Measurements from ENCODE around the gene TMC1.

TMC1 gene

GRCh38 chr9:72718503-72718902 is 197.1 kb downstream of the TMC1 start:
- peak; percentile 5 for DNase-seq (ENCODE audit: low read depth, low spot score)

GRCh38 chr9:72721067-72721466 is 199.7 kb downstream of the TMC1 start:
- no peak overlapping the region for H3K4me3 ChIP-seq (ENCODE audit: low read length)
- DNase-seq (ENCODE audit: low read depth, low spot score): no peak

More at GRCh38 chr9:72718503-72718902, 197.1 kb downstream of the TMC1 start:
- no peak overlapping the region for H3K4me3 ChIP-seq (ENCODE audit: low read length)

GRCh38 chr9:72726947-72727346 is 205.5 kb downstream of the TMC1 start:
- no peak overlapping the region for H3K4me3 ChIP-seq (ENCODE audit: low read length)
- DNase-seq (ENCODE audit: low read depth, low spot score): no peak

- no peak overlapping the region for H3K4me3 ChIP-seq (ENCODE audit: low read length)
- DNase-seq (ENCODE audit: low read depth, low spot score): no peak
Observed at GRCh38 chr9:72728031-72728770, 206.8 kb downstream of the TMC1 start.

- H3K4me3 ChIP-seq (ENCODE audit: low read length): no peak overlapping the region
- no peak for DNase-seq (ENCODE audit: low read depth, low spot score)
Observed at GRCh38 chr9:72733895-72734294, 212.5 kb downstream of the TMC1 start.

- no peak for DNase-seq (ENCODE audit: low read depth, low spot score)
- no peak overlapping the region for H3K4me3 ChIP-seq (ENCODE audit: low read length)
Observed at GRCh38 chr9:72734631-72735030, 213.2 kb downstream of the TMC1 start.

- DNase-seq (ENCODE audit: low read depth, low spot score): no peak
Observed at GRCh38 chr9:72743836-72744235, 222.4 kb downstream of the TMC1 start.

GRCh38 chr9:72749276-72749675 is 227.9 kb downstream of the TMC1 start:
- no peak overlapping the region for H3K4me3 ChIP-seq (ENCODE audit: low read length)
- DNase-seq (ENCODE audit: low read depth, low spot score): no peak

More at GRCh38 chr9:72743836-72744235, 222.4 kb downstream of the TMC1 start:
- no peak overlapping the region for H3K4me3 ChIP-seq (ENCODE audit: low read length)

- H3K4me3 ChIP-seq (ENCODE audit: low read length): no peak overlapping the region
- DNase-seq (ENCODE audit: low read depth, low spot score): no peak
Observed at GRCh38 chr9:72751541-72751940, 230.1 kb downstream of the TMC1 start.

- no peak for DNase-seq (ENCODE audit: low read depth, low spot score)
- no peak overlapping the region for H3K4me3 ChIP-seq (ENCODE audit: low read length)
Observed at GRCh38 chr9:72753266-72753893, 232.0 kb downstream of the TMC1 start.

GRCh38 chr9:72755836-72756235 is 234.4 kb downstream of the TMC1 start:
- H3K4me3 ChIP-seq (ENCODE audit: low read length): no peak overlapping the region
- DNase-seq (ENCODE audit: low read depth, low spot score): no peak

GRCh38 chr9:72758944-72759343 is 237.5 kb downstream of the TMC1 start:
- DNase-seq (ENCODE audit: low read depth, low spot score): no peak
- H3K4me3 ChIP-seq (ENCODE audit: low read length): no peak overlapping the region

GRCh38 chr9:72763022-72763421 is 241.6 kb downstream of the TMC1 start:
- H3K4me3 ChIP-seq (ENCODE audit: low read length): no peak overlapping the region
- no peak for DNase-seq (ENCODE audit: low read depth, low spot score)

GRCh38 chr9:72769546-72769945 is 248.1 kb downstream of the TMC1 start:
- no peak for DNase-seq (ENCODE audit: low read depth, low spot score)
- no peak overlapping the region for H3K4me3 ChIP-seq (ENCODE audit: low read length)

GRCh38 chr9:72772661-72773060 is 251.3 kb downstream of the TMC1 start:
- DNase-seq (ENCODE audit: low read depth, low spot score): no peak

GRCh38 chr9:72773570-72773969 is 252.2 kb downstream of the TMC1 start:
- no peak for DNase-seq (ENCODE audit: low read depth, low spot score)
- H3K4me3 ChIP-seq (ENCODE audit: low read length): no peak overlapping the region

More at GRCh38 chr9:72772661-72773060, 251.3 kb downstream of the TMC1 start:
- no peak overlapping the region for H3K4me3 ChIP-seq (ENCODE audit: low read length)

- H3K4me3 ChIP-seq (ENCODE audit: low read length): no peak overlapping the region
- no peak for DNase-seq (ENCODE audit: low read depth, low spot score)
Observed at GRCh38 chr9:72775570-72775969, 254.2 kb downstream of the TMC1 start.

- DNase-seq (ENCODE audit: low read depth, low spot score): no peak
- H3K4me3 ChIP-seq (ENCODE audit: low read length): no peak overlapping the region
Observed at GRCh38 chr9:72779614-72780013, 258.2 kb downstream of the TMC1 start.

GRCh38 chr9:72786948-72787347 is 265.5 kb downstream of the TMC1 start:
- H3K4me3 ChIP-seq (ENCODE audit: low read length): no peak overlapping the region
- no peak for DNase-seq (ENCODE audit: low read depth, low spot score)

GRCh38 chr9:72788966-72789735 is 267.7 kb downstream of the TMC1 start:
- H3K4me3 ChIP-seq (ENCODE audit: low read length): no peak overlapping the region
- DNase-seq (ENCODE audit: low read depth, low spot score): no peak

Measured in Jurkat, Clone E6-1 (cell line).